ENCODE results near the gene METTL26. TPM values are rescaled to one million over a fixed set of nuclear protein-coding genes. Genes with fewer than 3 reads are reported as not detected.

The METTL26 gene
- total and polyA plus RNA-seq, 10 of the 15 experiments (the other 5 are each of a cell fraction or from before 2014, with no cell fraction given) = 5.4 to 163 (median 79.3) TPM

DNA sequence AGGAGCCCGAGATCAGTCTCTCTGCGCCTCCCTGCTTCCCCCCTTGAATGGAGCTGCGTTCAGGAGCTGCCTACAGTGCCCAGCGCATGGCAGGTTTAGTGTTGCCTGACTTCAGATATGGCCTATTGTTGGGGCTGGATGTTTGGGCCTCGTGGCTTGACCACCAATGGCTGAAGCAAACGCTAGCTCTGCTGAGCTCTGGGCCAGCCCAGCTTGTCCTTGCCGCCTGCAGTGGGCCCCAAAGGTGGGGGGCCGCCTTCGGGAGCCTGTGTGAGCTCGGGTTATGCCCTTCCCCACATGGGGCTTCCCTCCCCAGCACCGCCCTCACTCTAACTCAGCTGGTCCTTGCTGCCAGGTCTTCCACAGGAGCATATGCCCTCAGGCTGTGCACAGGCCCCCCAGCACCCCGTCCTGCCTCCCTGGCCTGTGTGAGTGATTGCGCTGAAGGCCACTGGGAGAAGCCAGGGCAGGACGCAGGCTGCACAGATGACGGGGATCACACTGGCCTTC lies 2.0 kb upstream of the METTL26 start:
- peaks cover 36% of the 10 kb centered on the region for H3K79me2 ChIP-seq (ENCODE audit: control insufficient read depth, insufficient read depth, low read length)
- no peaks in the 10 kb centered on the region for H4K20me1 ChIP-seq (ENCODE audit: control insufficient read depth, insufficient read depth)
- ATAC-seq (no peak), FAIRE-seq (no peak), DNase-seq (ENCODE audit: low read depth, low spot score) (no peak)
- POLR2A ChIA-PET = interaction anchor here (0.8 kb wide), 1 partner anchor 8 kb away, joined by 3 read pairs; no protein-coding TSS in a partner anchor
- no peak overlapping the region for H3K9ac ChIP-seq (ENCODE audit: control insufficient read depth, insufficient read depth, low read length)
- SMC1A ChIA-PET (ENCODE audit: uncharacterized antibody, unreplicated experiment) = no interaction called here
- in situ Hi-C loops (cut with MboI) = no loop called here
- H3K27me3 ChIP-seq (replicated peaks in 1 of 2; ENCODE audit: control insufficient read depth in 2 of 2, insufficient read depth in 2 of 2, low read length in 1 of 2) = no peaks in the 10 kb centered on the region
- no peak overlapping the region for H3K4me2 ChIP-seq (ENCODE audit: control insufficient read depth, insufficient read depth)
- TF ChIP-seq FOXM1 (IDR thresholded peaks at IDR 0.05; ENCODE audit: low read depth, low read length) = no peak
- TF ChIP-seq KLF5 (IDR thresholded peaks at IDR 0.05; ENCODE audit: partially characterized antibody) = no peak
- no peak for TF ChIP-seq RAD51 (IDR thresholded peaks at IDR 0.05)
- TF ChIP-seq, protein P1, sequence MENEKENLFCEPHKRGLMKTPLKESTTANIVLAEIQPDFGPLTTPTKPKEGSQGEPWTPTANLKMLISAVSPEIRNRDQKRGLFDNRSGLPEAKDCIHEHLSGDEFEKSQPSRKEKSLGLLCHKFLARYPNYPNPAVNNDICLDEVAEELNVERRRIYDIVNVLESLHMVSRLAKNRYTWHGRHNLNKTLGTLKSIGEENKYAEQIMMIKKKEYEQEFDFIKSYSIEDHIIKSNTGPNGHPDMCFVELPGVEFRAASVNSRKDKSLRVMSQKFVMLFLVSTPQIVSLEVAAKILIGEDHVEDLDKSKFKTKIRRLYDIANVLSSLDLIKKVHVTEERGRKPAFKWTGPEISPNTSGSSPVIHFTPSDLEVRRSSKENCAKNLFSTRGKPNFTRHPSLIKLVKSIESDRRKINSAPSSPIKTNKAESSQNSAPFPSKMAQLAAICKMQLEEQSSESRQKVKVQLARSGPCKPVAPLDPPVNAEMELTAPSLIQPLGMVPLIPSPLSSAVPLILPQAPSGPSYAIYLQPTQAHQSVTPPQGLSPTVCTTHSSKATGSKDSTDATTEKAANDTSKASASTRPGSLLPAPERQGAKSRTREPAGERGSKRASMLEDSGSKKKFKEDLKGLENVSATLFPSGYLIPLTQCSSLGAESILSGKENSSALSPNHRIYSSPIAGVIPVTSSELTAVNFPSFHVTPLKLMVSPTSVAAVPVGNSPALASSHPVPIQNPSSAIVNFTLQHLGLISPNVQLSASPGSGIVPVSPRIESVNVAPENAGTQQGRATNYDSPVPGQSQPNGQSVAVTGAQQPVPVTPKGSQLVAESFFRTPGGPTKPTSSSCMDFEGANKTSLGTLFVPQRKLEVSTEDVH (IDR thresholded peaks at IDR 0.05; ENCODE audit: low read depth, partially characterized antibody) = no peak
- TF ChIP-seq RCOR1 (conservative IDR thresholded peaks at IDR 0.05; ENCODE audit: low read depth, low read length) = no peak
- TF ChIP-seq TCF7 (IDR thresholded peaks at IDR 0.05; ENCODE audit: borderline replicate concordance) = no peak
- no peak for TF ChIP-seq CUX1 (IDR thresholded peaks at IDR 0.05; ENCODE audit: insufficient replicate concordance, low read depth, low read length)
- no peak for TF ChIP-seq IKZF2 (IDR thresholded peaks at IDR 0.05)
- no peak for TF ChIP-seq NR2C2 (IDR thresholded peaks at IDR 0.05; ENCODE audit: borderline replicate concordance, control insufficient read depth, insufficient read length, low read depth)
- no peak for TF ChIP-seq WRNIP1 (IDR thresholded peaks at IDR 0.05; ENCODE audit: borderline replicate concordance, low read depth, low read length)
- no peak for TF ChIP-seq BHLHE40 (IDR thresholded peaks at IDR 0.05; ENCODE audit: borderline replicate concordance in 1 of 2, low read depth in 2 of 2, low read length in 1 of 2)
- TF ChIP-seq SIN3A (IDR thresholded peaks at IDR 0.05; ENCODE audit: low read depth, low read length) = no peak
- CTCF ChIA-PET = interaction anchor here (0.5 to 1.4 kb wide), 2 partner anchors 10 to 23 kb away, joined by 3 to 4 read pairs; no protein-coding TSS in a partner anchor
- no peak overlapping the region for H2AFZ ChIP-seq (ENCODE audit: control insufficient read depth, low read depth, low read length)
- H3K9me3 ChIP-seq (replicated peaks; ENCODE audit: control insufficient read depth, insufficient read depth, low read length) = no peaks in the 10 kb centered on the region
- H3K36me3 ChIP-seq (ENCODE audit: control insufficient read depth in 2 of 2, insufficient read depth in 2 of 2, low read length in 1 of 2) = peaks cover 0 to 4% of the 10 kb centered on the region in 2 experiments; a peak in 3 of 4 replicates
- intact Hi-C loops (cut with micrococcal nuclease; ENCODE audit: unreplicated experiment) = loop anchor here (5.0 kb wide), 2 partner anchors 44 to 111 kb away; partner anchors contain the start of genes CAPN15, JMJD8 and STUB1
- WGBS (ENCODE audit: insufficient coverage, insufficient replicate concordance, low lambda C conversion rate, missing lambda C conversion rate) = 81% methylated on average over 15 of the region's 15 CpGs
- no peak overlapping the region for H3K27ac ChIP-seq (ENCODE audit: control insufficient read depth, insufficient read depth)
- no TSS peak for BruUV-seq (replicated peaks)
- RAD21 ChIA-PET (ENCODE audit: unreplicated experiment) = no interaction called here
- no peak overlapping the region for H3K4me3 ChIP-seq
- H3K4me1 ChIP-seq (ENCODE audit: control insufficient read depth, insufficient read depth, low read length) = peaks cover 13% of the 10 kb centered on the region

All from GM12878 (cell line).